Activated naive CD4-positive, alpha-beta T cell treated with anti-CD3 and anti-CD28 coated beads, Interleukin-2, amount 10 ng/mL, durations not matched to agents 7 days and 5 days (primary cell): ENCODE results near the gene ANKRD24.
A peak's percentile ranks its signal among the peaks of the same experiment; 100 is the strongest.
"Not testable (repeated sequence)": the region's sequence is repeated elsewhere in the genome, so short reads cannot be mapped to it uniquely, and the experiment has no call there.

Source experiments
- CTCF ChIA-PET: fragments of 350-600 bp; sonication (Branson Sonifier 250); formaldehyde crosslinking; loops from one replicate; lab custom pipeline; 2021; ENCODE audit warnings: antibody characterized with exemption; lab: Charles Lee
- DNase-seq: peaks from one replicate; pipeline ENCODE4 v3.0.0-alpha.2; 2020
- H3K27ac Mint-ChIP-seq: one replicate; pipeline ENCODE4 v1.8.0; 2021; ENCODE audit warnings: mild to moderate bottlenecking, moderate library complexity, mixed read lengths
- H3K27me3 Mint-ChIP-seq: one replicate; pipeline ENCODE4 v1.8.0; 2021; ENCODE audit warnings: mild to moderate bottlenecking, mixed read lengths
- H3K36me3 Mint-ChIP-seq: one replicate; pipeline ENCODE4 v1.8.0; 2021; ENCODE audit warnings: mixed read lengths
- H3K4me1 Mint-ChIP-seq: one replicate; pipeline ENCODE4 v1.8.0; 2021; ENCODE audit warnings: mixed read lengths
- H3K4me3 Mint-ChIP-seq: one replicate; pipeline ENCODE4 v1.8.0; 2021; ENCODE audit warnings: mild to moderate bottlenecking, moderate library complexity, mixed read lengths
- H3K9me3 Mint-ChIP-seq: one replicate; pipeline ENCODE4 v1.8.0; 2021; ENCODE audit warnings: mixed read lengths

Gene ANKRD24

DNA sequence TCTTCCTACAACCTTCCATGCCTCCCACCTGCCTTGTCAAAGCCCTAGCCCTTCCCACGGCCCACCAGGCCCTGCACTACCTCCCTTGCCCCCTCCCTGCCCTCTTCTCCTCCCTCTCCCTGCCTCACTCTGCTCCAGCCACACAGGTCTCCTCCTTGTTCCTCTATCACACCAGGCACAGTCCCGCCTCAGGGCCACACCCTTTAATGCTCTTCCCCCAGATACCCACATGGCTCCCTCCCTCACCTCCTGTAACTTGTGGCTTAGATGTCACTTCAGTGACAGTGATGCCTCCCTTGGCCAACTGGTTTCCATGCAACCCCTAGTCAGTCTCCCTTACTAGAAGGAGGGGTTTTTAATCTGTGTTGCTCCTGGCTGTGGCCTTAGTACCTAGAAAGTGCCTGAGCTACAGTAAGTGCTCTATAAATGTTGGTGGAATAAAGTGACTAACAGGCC lies 1.4 kb upstream of the ANKRD24 start:
- Mint-ChIP-seq H3K4me3 (peak overlapping the region; percentile 98), H3K9me3 (no peaks in the 10 kb centered on the region), H3K27ac (peak overlapping the region; percentile 81), H3K27me3 (peaks cover 21% of the 10 kb centered on the region), H3K4me1 (peaks cover 44% of the 10 kb centered on the region), H3K36me3 (peaks cover 22% of the 10 kb centered on the region)
- CTCF ChIA-PET, result no interaction called here
- peak; percentile 28 for DNase-seq

DNA sequence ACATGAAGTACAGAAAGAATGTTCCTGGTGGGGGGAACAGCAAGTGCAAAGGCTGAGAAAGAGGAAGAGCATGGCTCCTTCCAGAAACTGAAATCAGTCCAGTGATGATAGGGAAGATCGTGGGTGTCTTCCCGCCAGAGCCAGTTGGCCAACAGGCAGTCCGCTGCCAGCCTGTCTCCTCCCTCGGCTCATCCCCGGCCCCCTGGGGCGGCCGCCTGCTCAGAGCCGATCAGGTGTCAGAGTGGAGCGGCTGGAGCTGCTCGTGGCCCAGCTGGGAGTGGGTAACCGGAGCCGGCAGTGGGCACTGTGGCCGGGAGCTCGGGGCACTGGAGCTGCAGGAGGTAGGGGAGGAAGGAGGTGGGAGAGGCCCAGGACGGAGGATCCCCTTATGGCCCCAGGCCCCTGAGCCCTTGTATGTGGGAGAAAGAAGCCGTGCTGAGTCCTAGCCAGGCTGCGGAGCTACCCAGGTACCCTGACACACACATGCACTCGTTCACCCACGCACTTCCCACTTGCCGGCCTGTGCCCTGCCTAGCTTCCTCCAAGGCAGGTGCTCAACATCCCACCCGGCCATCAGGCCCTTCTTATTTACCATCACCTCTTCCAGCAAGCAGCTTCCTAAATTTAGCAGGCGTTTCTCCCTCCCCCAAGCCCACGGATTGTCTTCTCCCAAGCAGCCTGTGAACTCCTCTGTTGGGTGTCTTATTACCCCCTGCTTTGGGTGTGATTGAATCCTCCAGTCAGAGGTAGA lies 1.7 kb downstream of the ANKRD24 start:
- DNase-seq, result no peak
- peaks cover 49% of the 10 kb centered on the region for H3K4me1 Mint-ChIP-seq
- H3K9me3 Mint-ChIP-seq, result no peaks in the 10 kb centered on the region
- H3K27ac Mint-ChIP-seq, result peak overlapping the region; percentile 24
- H3K27me3 Mint-ChIP-seq, result peaks cover 26% of the 10 kb centered on the region
- peak overlapping the region; percentile 64 for H3K4me3 Mint-ChIP-seq
- peaks cover 19% of the 10 kb centered on the region for H3K36me3 Mint-ChIP-seq
- CTCF ChIA-PET, result no interaction called here

GRCh38 chr19:4184718-4185352 lies 2.3 kb downstream of the ANKRD24 start:
- Mint-ChIP-seq H3K9me3 (no peaks in the 10 kb centered on the region), H3K27me3 (peaks cover 26% of the 10 kb centered on the region), H3K4me3 (peak overlapping the region; percentile 58), H3K36me3 (peaks cover 12% of the 10 kb centered on the region), H3K27ac (peak overlapping the region; percentile 24), H3K4me1 (peaks cover 42% of the 10 kb centered on the region)
- CTCF ChIA-PET, result no interaction called here
- no peak for DNase-seq

DNA sequence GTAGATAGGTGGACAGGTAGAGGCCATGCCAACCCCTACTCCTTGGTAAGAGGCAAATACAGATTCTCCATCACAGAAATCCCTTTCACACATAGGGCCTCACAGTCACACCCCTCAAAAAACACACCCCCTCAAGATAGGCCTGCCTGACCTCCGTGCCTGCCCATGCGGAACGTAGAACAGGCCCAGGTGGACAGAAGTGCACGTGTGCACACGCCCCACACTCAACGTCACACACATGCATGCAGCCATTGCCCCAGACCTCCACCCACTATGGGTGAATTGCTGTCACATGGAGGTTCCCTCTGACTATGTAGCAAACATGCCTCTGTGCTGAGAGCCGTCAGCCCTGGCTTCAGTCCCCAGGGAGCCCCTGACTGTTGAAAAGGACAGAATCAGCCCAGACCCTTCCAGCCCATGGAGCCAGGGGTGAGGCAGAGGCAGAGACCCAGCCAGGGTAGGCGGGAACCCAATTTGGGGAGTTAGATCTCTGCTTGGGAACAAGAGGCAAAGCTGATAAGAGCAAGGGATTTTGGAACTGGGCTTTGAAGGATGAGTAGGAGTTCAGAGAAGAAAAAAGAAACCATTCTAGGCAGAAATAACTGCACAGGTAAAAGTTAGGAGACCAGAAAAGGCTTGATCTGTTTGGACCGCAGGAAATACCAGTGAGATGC lies 3.1 kb downstream of the ANKRD24 start:
- no peak for DNase-seq
- H3K9me3 Mint-ChIP-seq, result no peaks in the 10 kb centered on the region
- peaks cover 7% of the 10 kb centered on the region for H3K36me3 Mint-ChIP-seq
- H3K4me3 Mint-ChIP-seq, result no peak overlapping the region
- CTCF ChIA-PET, result no interaction called here
- peaks cover 26% of the 10 kb centered on the region for H3K27me3 Mint-ChIP-seq
- H3K27ac Mint-ChIP-seq, result peak overlapping the region; percentile 28
- peaks cover 35% of the 10 kb centered on the region for H3K4me1 Mint-ChIP-seq

GRCh38 chr19:4186087-4186993 lies 3.9 kb downstream of the ANKRD24 start:
- CTCF ChIA-PET, result interaction anchor here (0.7 to 2.5 kb wide), 6 partner anchors 14 to 204 kb away, joined by 3 to 7 read pairs (median 4); no protein-coding TSS in a partner anchor
- Mint-ChIP-seq H3K27me3 (peaks cover 30% of the 10 kb centered on the region), H3K36me3 (peaks cover 5% of the 10 kb centered on the region), H3K27ac (no peak overlapping the region), H3K9me3 (no peaks in the 10 kb centered on the region), H3K4me3 (no peak overlapping the region), H3K4me1 (peaks cover 27% of the 10 kb centered on the region)
- DNase-seq, result peak; percentile 90

DNA sequence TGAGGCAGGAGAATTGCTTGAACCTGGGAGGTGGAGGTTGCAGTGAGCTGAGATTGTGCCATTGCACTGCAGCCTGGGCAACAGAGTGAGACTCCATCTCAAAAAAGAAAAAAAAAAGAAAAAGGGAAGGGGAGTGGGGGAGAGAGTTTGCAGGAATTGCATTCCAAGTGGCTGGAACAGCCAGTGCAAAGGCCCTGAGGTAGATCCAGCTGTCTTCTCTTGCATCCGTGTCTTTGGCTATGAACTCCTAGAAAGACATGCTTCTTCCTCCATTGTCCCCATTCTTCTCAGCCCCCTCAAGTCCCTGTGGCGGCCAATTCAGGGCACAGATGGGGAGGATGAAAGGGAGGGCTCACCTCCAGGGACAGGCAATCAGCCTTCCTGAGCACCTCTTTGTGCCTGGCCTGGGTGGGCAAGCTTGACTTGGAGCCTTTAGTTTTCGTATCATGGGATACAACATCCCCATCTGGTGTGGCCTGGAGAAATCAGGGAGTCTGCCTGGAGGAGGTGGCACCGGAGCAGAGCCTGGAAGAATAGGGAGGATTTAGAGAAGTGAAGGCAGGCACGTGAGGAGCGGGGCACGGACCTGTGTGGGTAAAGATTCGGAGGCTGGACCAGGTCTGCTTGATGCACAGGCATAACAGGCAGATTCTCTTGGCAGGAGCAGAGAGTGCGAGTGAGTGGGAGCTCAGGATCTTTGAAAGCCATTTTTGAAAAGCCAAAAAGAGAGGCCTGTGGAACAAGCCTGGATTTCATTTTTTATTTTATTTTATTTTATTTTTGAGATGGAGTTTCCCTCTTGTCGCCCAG lies 5.0 kb downstream of the ANKRD24 start:
- CTCF ChIA-PET, result interaction anchor here (0.6 to 2.5 kb wide), 6 partner anchors 13 to 205 kb away, joined by 3 to 7 read pairs (median 4); no protein-coding TSS in a partner anchor
- peaks cover 18% of the 10 kb centered on the region for H3K4me1 Mint-ChIP-seq
- no peak overlapping the region for H3K4me3 Mint-ChIP-seq
- H3K27me3 Mint-ChIP-seq, result peaks cover 27% of the 10 kb centered on the region
- no peaks in the 10 kb centered on the region for H3K9me3 Mint-ChIP-seq
- H3K27ac Mint-ChIP-seq, result no peak overlapping the region
- no peak for DNase-seq
- H3K36me3 Mint-ChIP-seq, result no peaks in the 10 kb centered on the region

DNA sequence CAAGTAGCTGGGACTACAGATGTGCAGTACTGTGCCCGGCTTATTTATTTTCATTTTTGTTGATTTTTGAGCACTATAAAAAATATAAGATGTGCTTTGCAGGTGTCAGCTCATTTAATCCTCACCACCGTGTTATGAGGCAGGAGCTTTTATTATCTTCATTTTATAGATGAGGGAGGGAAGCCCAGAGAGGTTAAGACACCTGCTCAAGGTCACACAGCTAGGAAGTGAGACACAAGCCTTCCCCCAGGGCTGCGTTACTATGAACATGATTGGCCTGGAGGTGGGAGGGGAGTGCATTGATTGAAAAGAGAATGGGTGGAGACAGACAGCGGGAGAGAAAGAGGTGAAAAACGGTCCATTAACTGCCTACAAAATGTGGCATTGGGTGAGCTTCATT lies 7.2 kb downstream of the ANKRD24 start:
- H3K9me3 Mint-ChIP-seq, result no peaks in the 10 kb centered on the region
- DNase-seq, result no peak
- H3K27me3 Mint-ChIP-seq, result peaks cover 34% of the 10 kb centered on the region
- no peaks in the 10 kb centered on the region for H3K36me3 Mint-ChIP-seq
- no peak overlapping the region for H3K27ac Mint-ChIP-seq
- H3K4me3 Mint-ChIP-seq, result no peak overlapping the region
- peaks cover 7% of the 10 kb centered on the region for H3K4me1 Mint-ChIP-seq
- CTCF ChIA-PET, result interaction anchor here (1.6 to 1.8 kb wide), 2 partner anchors 12 to 202 kb away, joined by 4 to 10 read pairs; no protein-coding TSS in a partner anchor

GRCh38 chr19:4192537-4192936 lies 10.0 kb downstream of the ANKRD24 start:
- H3K9me3 Mint-ChIP-seq, DNase-seq, H3K4me1 Mint-ChIP-seq, H3K27ac Mint-ChIP-seq, H3K36me3 Mint-ChIP-seq, H3K4me3 Mint-ChIP-seq: not testable (repeated sequence)
- H3K27me3 Mint-ChIP-seq, result peaks cover 44% of the 10 kb centered on the region
- CTCF ChIA-PET, result interaction anchor here (1.2 kb wide), 1 partner anchor 205 kb away, joined by 3 read pairs; no protein-coding TSS in a partner anchor

GRCh38 chr19:4194353-4194752 lies 11.9 kb downstream of the ANKRD24 start:
- H3K27me3 Mint-ChIP-seq, result peaks cover 60% of the 10 kb centered on the region
- H3K4me3 Mint-ChIP-seq, result no peak overlapping the region
- H3K4me1 Mint-ChIP-seq, result peaks cover 8% of the 10 kb centered on the region
- peaks cover 8% of the 10 kb centered on the region for H3K9me3 Mint-ChIP-seq
- DNase-seq, result no peak
- CTCF ChIA-PET, result no interaction called here
- no peak overlapping the region for H3K27ac Mint-ChIP-seq
- peaks cover 3% of the 10 kb centered on the region for H3K36me3 Mint-ChIP-seq

DNA sequence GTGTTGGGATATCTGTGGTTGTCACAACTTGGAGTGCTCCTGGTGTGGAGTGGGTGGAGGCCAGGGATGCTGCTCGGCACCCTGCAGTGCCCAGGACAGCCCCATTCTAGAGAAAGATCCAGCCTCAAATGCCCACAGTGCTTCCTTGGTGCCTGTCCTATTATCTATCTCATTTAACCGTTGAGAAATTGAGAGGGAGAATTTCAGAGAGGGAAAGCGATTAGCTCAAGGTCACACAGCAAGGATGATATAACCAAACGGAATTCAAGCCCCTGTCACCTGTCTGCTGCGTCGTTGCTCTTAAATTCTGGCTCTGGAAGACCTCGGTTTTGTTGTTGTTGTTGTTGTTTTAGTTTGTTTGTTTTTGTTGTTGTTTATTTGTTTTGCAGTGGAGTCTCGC lies 13.5 kb downstream of the ANKRD24 start:
- Mint-ChIP-seq H3K27me3 (peaks cover 70% of the 10 kb centered on the region), H3K27ac (no peak overlapping the region), H3K9me3 (peaks cover 8% of the 10 kb centered on the region), H3K4me3 (no peak overlapping the region), H3K36me3 (peaks cover 3% of the 10 kb centered on the region), H3K4me1 (peaks cover 8% of the 10 kb centered on the region)
- CTCF ChIA-PET, result no interaction called here
- DNase-seq, result no peak

- no peak overlapping the region for H3K4me3 Mint-ChIP-seq
- peaks cover 8% of the 10 kb centered on the region for H3K9me3 Mint-ChIP-seq
- DNase-seq, result no peak
- peaks cover 8% of the 10 kb centered on the region for H3K4me1 Mint-ChIP-seq
- H3K27ac Mint-ChIP-seq, result no peak overlapping the region
- H3K36me3 Mint-ChIP-seq, result peaks cover 3% of the 10 kb centered on the region
- H3K27me3 Mint-ChIP-seq, result peaks cover 72% of the 10 kb centered on the region
- CTCF ChIA-PET, result no interaction called here
These were observed 14.2 kb downstream of the ANKRD24 start for GRCh38 chr19:4196587-4197148.

- H3K9me3 Mint-ChIP-seq, result peaks cover 8% of the 10 kb centered on the region
- H3K36me3 Mint-ChIP-seq, result peaks cover 3% of the 10 kb centered on the region
- CTCF ChIA-PET, result no interaction called here
- DNase-seq, result no peak
- H3K27ac Mint-ChIP-seq, result peak overlapping the region; percentile 22
- H3K4me3 Mint-ChIP-seq, result no peak overlapping the region
- peaks cover 72% of the 10 kb centered on the region for H3K27me3 Mint-ChIP-seq
- H3K4me1 Mint-ChIP-seq, result peaks cover 8% of the 10 kb centered on the region
These were observed 14.7 kb downstream of the ANKRD24 start for GRCh38 chr19:4197228-4197624.
